ENCODE measurements around the gene FBXL5.

- no peak for TF ChIP-seq POLR2A (IDR thresholded peaks at IDR 0.05)
- no peak for TF ChIP-seq POLR2AphosphoS5 (IDR thresholded peaks at IDR 0.05)
- TF ChIP-seq CTCF (IDR thresholded peaks at IDR 0.05), result no peak
Observed at GRCh38 chr4:15586066-15586465, 69.1 kb downstream of the FBXL5 start.
